GM21723 (cell line): Measurements from ENCODE around the gene RPS19BP1.
A peak's percentile ranks its signal among the peaks of the same experiment; 100 is the strongest.

Source experiments
- ATAC-seq: cut with Tn5 transposase; IDR thresholded peaks from one replicate; pipeline ENCODE4 v1.9.1; 2021; ENCODE audit warnings: mild to moderate bottlenecking, moderate library complexity; ENCODE audit not compliant: unreplicated experiment

Gene RPS19BP1

GRCh38 chr22:39532215-39533073 lies at the start of gene RPS19BP1:
Gene RPS19BP1 (minus strand): TSS chr22:39532748. CDS start chr22:39532738, 10 bp downstream.
- peak; percentile 73 for ATAC-seq

DNA sequence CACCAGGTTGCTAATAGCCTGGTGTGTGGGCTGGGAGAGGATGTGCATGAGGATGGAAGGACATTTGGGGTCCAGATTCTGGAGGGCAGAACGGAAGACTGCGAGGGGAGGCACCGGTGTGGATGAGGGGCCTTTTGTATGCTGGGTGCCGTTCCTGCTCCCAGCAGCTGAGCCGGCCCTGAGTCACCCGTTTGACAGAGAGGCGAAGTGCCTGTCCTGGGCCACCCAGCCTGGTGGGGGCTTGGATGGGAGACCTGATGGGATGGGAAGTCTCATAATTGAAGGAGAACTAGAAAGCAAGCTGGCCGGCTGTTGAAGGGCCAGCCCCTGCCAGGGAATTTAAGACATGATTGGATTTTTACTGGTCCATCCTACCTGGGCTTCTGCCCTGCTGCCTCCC lies 48.8 kb upstream of the RPS19BP1 start:
- no peak for ATAC-seq

- ATAC-seq, result no peak
These were observed 48.2 kb upstream of the RPS19BP1 start for GRCh38 chr22:39580795-39581194.

DNA sequence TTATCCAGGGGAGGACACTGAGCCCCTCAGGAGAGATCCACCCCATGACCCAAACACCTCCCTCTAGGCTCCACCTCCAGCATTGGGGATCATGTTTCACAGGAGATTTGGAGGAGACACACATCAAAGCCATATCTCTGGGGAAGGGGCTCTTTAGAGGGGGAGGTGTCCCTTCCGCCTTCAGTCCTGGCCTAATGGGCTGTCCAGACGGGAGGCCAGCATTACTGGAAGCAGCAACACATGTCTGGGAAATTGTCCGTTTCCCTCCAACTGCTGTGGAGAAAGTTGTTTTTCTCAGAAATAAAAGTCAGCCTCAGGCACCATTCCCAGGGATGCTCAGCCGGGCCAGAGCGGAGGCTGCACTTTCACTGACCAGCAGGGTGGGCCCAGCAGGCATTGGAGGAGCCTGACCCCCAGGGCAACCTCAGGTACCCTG lies 47.5 kb upstream of the RPS19BP1 start:
- no peak for ATAC-seq

GRCh38 chr22:39577900-39578299 lies 45.4 kb upstream of the RPS19BP1 start:
- no peak for ATAC-seq

- ATAC-seq, result no peak
These were observed 44.8 kb upstream of the RPS19BP1 start for GRCh38 chr22:39577366-39577765.

GRCh38 chr22:39576027-39576426 lies 43.5 kb upstream of the RPS19BP1 start:
- ATAC-seq, result no peak

- no peak for ATAC-seq
These were observed 42.9 kb upstream of the RPS19BP1 start for GRCh38 chr22:39575552-39575825.

- ATAC-seq, result no peak
These were observed 42.4 kb upstream of the RPS19BP1 start for GRCh38 chr22:39574779-39575551.

- ATAC-seq, result no peak
These were observed 39.0 kb upstream of the RPS19BP1 start for GRCh38 chr22:39571538-39571937.

- no peak for ATAC-seq
These were observed 38.1 kb upstream of the RPS19BP1 start, which contains the start of gene CACNA1I for GRCh38 chr22:39570665-39571064. Gene CACNA1I (plus strand): TSS chr22:39570753. CDS start chr22:39570753, 0 bp downstream.

DNA sequence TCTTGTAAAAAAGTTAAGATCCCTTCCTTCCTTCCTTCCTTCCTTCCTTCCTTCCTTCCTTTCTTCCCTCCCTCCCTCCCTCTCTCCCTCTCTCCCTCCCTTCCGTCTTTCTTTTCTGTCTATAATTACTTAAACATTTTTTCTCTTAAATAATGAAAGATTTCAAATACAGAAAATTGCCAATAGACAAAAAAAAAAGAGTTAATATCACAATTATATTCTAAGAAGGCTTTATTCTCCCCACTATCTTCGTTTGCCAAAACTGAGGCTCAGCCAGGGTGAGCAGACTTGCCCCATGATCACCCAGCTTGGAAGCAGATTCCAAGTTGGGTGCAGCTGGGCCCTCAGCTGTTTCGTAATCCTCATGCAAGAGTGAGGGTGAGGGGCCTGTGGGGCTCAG lies 37.7 kb upstream of the RPS19BP1 start:
- ATAC-seq, result no peak

DNA sequence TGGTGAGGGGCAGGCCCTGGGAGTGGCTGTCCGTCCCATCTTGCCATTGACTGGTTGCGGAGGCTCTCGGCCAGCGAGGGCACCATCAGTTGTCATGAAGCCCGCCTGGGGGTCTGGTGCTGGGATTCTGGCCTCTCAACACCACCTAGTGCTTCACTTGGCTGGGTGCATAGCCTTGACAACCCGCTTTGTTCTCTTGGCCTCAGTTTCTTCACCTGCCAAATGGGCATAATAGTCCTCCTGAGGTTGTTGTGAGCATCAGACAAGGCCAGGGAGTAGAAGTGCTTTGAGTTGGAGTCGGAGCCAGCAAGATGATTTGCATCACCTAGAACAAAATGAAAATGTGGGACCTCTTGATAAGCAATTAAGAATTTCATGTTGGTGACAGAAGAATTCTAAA lies 36.5 kb upstream of the RPS19BP1 start:
- ATAC-seq, result no peak

DNA sequence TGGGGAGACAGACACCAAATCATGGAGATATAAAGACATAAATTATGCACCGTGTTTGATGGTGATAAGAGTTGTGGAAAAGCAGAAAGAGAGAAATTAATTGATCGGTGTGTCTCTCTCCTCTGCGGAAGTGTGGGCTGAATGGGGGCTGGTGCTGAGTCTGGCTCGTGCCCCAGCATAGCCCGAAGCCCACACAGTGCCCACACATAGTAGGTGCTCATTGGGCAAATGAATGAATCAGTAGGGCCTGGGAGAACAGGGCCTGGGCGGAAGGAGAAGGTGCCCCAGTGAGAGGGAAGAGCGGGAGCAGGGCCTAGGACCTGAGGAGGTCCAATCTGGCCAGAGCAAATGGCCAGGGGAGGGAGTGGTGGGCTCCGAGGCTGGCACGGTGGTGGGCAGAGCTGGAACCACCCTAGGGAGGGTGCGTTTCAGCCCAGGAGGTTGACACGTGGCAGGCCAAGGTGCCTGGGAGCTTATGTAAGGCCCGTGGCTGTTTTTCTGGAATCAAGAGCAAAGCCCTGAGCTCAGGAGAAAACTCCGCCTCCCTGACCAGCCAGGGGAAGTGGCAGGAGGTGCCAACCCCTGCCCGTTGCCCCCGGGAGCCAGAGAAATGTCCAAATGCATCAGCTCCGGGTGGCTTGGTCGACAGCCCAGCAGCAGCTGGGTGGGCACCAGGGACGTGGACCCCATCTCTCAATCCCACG lies 35.9 kb upstream of the RPS19BP1 start:
- no peak for ATAC-seq

- no peak for ATAC-seq
These were observed 34.8 kb upstream of the RPS19BP1 start for GRCh38 chr22:39567135-39567946.

DNA sequence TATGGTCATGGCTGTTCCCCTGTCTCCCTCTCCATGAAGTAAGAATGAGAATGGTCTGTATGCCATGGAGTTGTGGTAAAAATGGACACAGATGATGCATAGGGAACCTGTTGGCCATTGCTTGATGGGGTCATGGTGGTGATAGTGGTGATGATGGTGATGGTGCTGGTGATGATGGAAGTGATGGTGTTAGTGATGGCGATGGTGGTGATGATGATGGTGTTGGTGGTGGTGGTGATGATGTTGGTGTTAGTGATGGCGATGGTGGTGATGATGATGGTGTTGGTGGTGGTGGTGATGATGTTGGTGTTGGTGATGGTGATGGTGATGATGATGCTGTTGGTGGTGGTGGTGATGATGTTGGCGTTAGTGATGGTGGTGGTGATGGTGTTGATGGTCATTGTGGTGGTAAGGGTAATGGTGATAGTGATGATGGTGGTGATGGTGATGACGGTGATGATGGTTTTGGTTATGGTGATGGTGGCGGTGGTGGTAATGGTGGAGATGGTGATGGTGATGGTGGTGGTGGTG lies 32.9 kb upstream of the RPS19BP1 start:
- no peak for ATAC-seq

GRCh38 chr22:39563571-39564428 lies 31.3 kb upstream of the RPS19BP1 start:
- no peak for ATAC-seq

DNA sequence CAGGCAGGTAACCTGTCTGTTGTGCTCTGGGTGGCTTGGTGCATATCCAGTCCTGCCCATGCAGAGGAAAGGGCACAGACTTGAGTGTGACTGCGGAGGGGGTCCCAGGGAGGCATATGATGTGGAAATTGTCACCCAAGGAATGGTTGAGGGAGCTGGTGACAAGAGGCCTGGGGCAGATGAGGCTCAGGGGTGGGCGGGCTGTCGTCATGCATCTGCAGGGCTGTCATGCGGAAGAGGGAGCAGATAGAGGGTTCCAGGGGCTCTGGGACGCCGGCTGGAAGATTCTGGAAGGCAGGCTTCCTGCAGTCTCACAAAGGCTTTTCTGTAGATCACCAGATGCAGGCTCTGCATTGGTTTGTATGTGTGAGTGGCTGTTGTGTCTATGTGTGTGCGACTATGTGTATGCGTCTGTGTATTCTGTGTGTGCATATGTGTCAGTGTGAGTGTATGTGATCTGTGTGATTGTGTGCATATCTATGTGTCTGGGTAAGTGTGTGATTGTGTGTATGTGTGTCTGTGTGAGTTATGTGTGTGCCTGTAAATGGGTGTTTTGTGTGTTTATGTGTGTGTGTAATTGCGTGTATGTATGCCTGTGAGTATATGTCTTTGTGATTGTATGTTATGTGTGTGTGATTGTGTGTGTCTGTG lies 30.4 kb upstream of the RPS19BP1 start:
- no peak for ATAC-seq

GRCh38 chr22:39560127-39560526 lies 27.6 kb upstream of the RPS19BP1 start:
- no peak for ATAC-seq
